ENCODE data around the gene BRINP2.

BRINP2 gene

DNA sequence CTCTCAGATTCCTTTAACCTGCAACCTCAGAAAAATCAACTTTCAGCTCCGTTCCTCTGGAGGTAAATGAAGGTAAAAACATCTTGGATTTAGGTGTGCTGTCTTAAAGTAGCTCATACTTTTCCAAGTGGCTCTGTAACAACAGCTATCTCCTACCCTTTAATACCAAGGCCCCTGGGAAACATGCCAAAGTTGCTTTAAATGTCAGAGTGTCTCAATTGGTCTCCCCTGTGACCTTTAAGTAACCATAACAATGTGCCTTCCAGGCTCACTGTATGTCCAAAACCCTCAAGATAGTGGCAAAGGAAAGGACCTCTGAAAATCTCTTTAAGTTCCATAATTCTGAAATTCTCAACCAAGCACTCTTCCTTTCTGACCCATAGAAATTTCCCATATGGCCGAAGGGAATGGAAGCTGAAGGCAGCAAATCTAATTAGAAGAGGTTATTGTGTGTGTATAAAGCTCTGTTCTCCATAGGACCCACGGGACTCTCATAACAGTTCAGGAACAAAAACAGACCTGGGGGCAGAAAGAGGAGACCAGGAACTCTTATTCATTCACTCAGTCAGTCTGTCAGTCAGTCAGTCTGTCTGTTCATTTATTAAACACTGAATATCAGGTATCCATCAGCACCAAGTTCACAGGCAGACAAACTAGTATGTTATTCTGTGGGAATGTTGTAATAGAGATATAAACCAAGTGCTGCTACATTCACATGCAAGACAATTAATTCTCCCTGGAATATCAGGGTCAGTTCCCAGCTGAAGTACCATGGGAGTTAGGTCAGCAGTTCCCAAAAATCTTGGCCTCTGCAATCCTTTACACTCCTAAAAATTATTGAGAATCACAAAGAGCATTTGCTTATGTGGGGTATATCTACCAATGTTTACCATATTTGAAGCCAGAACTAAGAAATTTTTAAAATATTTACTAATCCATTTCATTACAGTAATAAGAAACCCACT lies 25.4 kb upstream of the BRINP2 start:
- Histone ChIP-seq H3K36me3 (replicated peaks) (no peaks in the 10 kb centered on the region), H3K27ac (no peak overlapping the region), H3K27me3 (replicated peaks) (no peaks in the 10 kb centered on the region), H3K4me3 (ENCODE audit: low read depth, low read length) (no peak overlapping the region)
- no peak for DNase-seq
- in situ Hi-C loops (cut with HindIII; ENCODE audit: low pct_ligation_motif_present, low sequenced_read_pairs), result no loop called here
- TF ChIP-seq, protein P1, sequence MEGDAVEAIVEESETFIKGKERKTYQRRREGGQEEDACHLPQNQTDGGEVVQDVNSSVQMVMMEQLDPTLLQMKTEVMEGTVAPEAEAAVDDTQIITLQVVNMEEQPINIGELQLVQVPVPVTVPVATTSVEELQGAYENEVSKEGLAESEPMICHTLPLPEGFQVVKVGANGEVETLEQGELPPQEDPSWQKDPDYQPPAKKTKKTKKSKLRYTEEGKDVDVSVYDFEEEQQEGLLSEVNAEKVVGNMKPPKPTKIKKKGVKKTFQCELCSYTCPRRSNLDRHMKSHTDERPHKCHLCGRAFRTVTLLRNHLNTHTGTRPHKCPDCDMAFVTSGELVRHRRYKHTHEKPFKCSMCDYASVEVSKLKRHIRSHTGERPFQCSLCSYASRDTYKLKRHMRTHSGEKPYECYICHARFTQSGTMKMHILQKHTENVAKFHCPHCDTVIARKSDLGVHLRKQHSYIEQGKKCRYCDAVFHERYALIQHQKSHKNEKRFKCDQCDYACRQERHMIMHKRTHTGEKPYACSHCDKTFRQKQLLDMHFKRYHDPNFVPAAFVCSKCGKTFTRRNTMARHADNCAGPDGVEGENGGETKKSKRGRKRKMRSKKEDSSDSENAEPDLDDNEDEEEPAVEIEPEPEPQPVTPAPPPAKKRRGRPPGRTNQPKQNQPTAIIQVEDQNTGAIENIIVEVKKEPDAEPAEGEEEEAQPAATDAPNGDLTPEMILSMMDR (IDR thresholded peaks at IDR 0.05; ENCODE audit: low read depth, low read length, missing control alignments), result no peak

DNA sequence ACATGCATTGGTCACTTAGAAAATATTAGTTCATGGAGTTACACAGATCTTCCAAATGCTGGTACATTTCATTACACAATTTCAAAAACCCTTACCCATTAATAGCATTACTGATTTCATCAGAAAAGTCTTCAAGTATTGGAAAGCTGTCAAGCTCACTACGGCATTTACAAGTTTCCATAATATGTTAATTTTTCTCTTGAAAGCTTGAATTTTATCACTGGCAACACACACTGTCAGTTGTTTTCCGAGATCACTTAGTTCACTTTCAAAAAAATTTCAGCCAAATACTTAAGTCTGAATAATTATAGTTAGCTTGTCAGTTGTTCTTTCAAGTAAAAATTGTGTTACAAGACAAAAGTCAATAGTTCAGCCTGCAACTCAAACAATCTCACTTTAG lies 24.3 kb upstream of the BRINP2 start:
- Histone ChIP-seq H3K27ac (no peak overlapping the region), H3K4me3 (ENCODE audit: low read depth, low read length) (no peak overlapping the region), H3K27me3 (replicated peaks) (no peaks in the 10 kb centered on the region), H3K36me3 (replicated peaks) (no peaks in the 10 kb centered on the region)
- TF ChIP-seq, protein P1 (IDR thresholded peaks at IDR 0.05; ENCODE audit: low read depth, low read length, missing control alignments), result no peak
- no peak for DNase-seq
- in situ Hi-C loops (cut with HindIII; ENCODE audit: low pct_ligation_motif_present, low sequenced_read_pairs), result no loop called here

DNA sequence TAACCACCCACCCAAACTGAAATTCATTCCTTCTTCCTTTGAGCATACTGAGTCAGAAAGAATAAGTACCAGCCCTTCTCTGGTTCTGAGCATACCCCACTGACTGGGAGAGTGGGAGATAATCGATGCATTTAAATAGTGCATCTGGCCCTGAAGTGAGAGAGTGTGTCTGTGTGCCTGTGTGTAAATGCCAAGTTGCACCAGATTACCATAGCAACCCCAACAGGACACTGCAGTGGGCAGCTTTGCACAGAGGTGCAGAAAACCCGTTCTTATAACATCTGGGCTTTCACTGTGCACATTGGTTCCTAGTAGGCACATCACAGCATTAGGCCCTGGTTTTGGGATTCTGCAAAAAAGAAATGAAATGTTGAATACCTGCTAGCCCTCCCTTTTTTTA lies 8.5 kb upstream of the BRINP2 start:
- Histone ChIP-seq H3K36me3 (replicated peaks) (no peaks in the 10 kb centered on the region), H3K27ac (no peak overlapping the region), H3K4me3 (ENCODE audit: low read depth, low read length) (no peak overlapping the region), H3K27me3 (replicated peaks) (peaks cover 20% of the 10 kb centered on the region)
- TF ChIP-seq, protein P1 (IDR thresholded peaks at IDR 0.05; ENCODE audit: low read depth, low read length, missing control alignments), result no peak
- in situ Hi-C loops (cut with HindIII; ENCODE audit: low pct_ligation_motif_present, low sequenced_read_pairs), result no loop called here
- no peak for DNase-seq

DNA sequence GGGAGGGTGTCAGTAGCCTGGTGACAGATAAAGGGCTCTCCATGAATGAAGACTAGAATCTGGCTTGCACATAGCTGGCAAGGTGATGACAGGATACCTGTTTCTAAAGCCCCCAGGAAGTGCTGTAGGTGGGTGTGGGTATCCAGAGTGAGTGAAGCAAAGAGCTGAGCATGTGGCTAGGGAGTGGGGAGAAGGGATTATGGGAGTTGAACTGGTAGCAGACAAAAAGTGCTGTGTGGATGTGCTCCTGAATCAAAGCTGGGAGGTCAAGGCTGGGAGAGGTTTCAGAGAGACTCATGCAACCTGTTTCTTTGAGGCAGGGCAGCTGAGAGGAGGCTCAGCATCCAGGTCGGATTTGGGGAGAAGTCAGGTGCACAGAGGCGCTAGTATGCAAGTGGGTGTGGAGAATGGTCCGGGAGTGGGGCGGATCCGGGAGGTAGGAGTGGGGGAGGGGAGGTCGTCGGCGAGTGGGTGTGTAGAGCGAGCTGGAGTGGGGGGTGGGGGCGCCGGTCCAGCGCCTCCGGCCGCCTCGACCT lies 6.8 kb upstream of the BRINP2 start:
- peak overlapping the region; percentile 35 for H3K4me3 ChIP-seq (ENCODE audit: low read depth, low read length)
- no peak overlapping the region for H3K27ac ChIP-seq

DNA sequence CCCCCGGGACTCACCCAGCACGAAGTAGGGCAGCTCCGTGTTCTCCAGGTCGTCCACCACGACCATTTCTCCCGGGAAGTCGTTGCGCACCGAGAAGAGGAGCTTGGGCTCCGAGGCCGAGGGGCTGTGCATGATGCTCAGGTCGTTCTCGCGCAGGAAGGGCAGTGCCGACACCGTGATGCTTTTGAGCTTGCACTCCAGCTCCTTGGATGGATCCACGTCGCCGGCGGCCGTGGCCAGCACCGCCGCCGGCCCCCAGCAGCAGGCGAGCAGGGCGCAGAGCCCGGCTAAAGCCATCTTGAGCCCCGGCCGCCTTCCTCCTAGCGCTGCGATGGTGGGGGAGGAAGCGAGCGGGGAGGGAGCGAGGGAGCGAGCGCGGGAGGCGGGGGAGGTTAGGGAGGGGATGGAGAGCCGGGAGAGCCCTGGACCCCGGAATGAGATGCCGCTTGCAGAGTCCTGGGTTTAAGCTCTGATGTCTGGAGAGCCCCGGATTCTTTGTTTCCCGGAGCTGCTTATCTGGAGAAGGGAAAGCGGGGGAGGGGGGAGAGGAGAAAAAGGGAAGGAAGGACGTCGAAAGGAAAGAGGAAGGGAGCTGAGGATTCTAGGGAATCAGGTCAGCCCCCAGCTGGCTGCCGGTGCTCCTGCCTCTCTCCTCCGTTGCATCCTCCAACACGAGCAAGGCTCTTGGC lies 6.2 kb upstream of the BRINP2 start, which contains the start of gene ASTN1:
Gene ASTN1 (minus strand): TSS at position 333 of the 689 bp plus-strand sequence. CDS start 36 bp downstream, at position 297.
- in situ Hi-C loops (cut with HindIII; ENCODE audit: low pct_ligation_motif_present, low sequenced_read_pairs), result no loop called here
- H3K4me3 ChIP-seq (ENCODE audit: low read depth, low read length), result peak within 1 kb of the TSS; percentile 35
- TF ChIP-seq, protein P1 (IDR thresholded peaks at IDR 0.05; ENCODE audit: low read depth, low read length, missing control alignments), result no peak
- H3K36me3 ChIP-seq (replicated peaks), result no peaks in the 10 kb centered on the region
- H3K27me3 ChIP-seq (replicated peaks), result peaks cover 27% of the 10 kb centered on the region
- DNase-seq, result no peak
- no peak within 1 kb of the TSS for H3K27ac ChIP-seq

More for the DNA sequence above, 6.8 kb upstream of the BRINP2 start:
- H3K36me3 ChIP-seq (replicated peaks), result no peaks in the 10 kb centered on the region
- TF ChIP-seq, protein P1 (IDR thresholded peaks at IDR 0.05; ENCODE audit: low read depth, low read length, missing control alignments), result no peak
- peaks cover 23% of the 10 kb centered on the region for H3K27me3 ChIP-seq (replicated peaks)
- DNase-seq, result no peak
- in situ Hi-C loops (cut with HindIII; ENCODE audit: low pct_ligation_motif_present, low sequenced_read_pairs), result no loop called here

All from brain microvascular endothelial cell (primary cell).